NCI-H748 (cell line): ENCODE results near the gene ZNF488.
"Not testable (repeated sequence)": the region's sequence is repeated elsewhere in the genome, so short reads cannot be mapped to it uniquely, and the experiment has no call there.

Experiments used
- DNase-seq: peaks from one replicate; lab custom pipeline; 2025; ENCODE audit not compliant: unreplicated experiment; lab: John Stamatoyannopoulos, UW

Gene ZNF488

DNA sequence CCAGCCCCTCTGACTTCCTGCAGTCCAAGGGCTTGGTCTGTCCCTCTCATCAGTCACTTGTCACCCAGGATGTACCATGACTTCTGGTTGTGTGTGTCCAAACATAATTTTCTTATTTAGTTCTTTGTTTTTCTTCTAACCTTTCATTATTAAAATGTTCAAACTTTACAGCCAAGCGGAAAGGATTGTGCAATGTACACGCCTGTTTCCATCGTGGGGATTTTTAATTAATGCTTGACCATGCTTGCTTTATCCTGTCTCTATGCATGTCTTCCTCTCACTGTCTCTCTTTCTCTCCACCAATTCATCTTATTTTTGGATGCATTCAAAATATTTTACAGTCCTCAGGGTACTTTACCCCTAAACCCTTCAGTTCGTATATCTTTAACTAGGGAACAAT lies 26.2 kb upstream of the ZNF488 start:
- DNase-seq = no peak

DNA sequence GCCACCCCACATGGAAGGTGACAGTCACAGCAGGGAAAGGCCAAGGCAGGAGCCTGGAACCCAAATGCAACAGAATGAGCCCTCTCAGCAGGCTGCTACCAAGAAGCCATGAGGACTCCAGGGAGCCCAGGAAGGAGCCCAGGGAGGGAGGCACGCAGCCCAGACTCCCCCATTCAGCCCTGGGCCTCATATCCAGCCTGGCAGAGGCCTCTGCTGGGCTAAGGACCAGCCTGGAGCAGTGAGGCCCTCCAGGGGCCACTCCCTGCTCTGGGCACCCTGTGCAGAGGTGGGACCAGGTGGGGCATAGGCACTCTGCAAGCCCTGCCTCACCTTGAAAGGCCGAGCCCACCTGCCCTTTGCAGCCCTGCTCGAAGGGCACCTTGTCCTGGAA lies 25.8 kb upstream of the ZNF488 start:
- no peak for DNase-seq

DNA sequence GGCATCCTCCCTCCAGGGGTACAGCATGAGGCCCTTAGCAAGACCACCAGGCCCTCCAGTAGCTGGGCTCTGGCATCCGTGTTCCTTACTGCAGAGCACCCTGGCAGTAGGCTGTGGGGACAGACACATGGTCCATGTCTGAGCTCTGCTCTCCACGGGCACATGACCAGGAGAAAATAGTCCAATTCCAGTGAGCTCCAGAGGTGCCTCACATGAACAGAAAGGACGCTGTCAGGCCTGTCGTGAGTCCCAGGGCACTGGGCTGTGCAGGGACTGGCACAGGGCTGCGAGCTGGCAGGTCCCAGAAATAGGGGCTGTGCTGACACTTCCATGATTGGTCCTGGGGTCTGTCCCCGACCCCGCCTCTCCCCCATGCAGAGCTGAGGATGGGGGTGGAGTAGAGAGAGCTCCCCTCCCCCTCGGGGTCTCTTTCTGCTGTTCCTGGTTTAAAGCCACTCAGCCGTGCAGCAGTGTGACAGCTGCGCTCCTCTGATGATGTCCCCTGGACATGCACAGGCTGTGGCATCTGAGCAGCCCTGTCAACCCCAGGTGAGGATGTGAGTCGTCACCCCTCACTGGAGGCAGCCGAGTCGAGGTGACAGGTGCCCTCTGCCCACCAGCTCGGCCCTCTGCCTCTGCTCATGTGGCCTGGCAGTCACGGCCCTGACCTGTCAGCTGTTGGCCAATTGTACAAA lies 25.2 kb upstream of the ZNF488 start:
- no peak for DNase-seq

DNA sequence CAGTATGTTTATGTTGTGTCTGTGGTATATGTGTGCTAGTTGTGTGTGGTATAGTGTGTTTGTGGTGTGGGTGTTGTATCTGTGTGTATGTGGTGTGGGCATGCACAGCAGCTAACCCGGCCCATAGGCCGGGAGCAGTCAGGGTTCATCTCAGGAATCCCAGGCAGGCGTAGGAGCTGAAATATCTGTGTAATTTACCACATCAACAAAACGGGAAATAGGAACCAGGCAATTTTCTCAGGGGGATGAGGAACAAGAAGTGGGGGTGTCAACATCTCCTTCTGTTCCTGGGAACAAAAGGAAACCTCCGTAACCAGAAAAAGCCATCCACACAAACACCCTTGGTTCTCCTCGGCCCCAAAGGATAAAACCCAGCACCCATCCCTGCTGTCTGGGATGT lies 24.5 kb upstream of the ZNF488 start:
- no peak for DNase-seq

DNA sequence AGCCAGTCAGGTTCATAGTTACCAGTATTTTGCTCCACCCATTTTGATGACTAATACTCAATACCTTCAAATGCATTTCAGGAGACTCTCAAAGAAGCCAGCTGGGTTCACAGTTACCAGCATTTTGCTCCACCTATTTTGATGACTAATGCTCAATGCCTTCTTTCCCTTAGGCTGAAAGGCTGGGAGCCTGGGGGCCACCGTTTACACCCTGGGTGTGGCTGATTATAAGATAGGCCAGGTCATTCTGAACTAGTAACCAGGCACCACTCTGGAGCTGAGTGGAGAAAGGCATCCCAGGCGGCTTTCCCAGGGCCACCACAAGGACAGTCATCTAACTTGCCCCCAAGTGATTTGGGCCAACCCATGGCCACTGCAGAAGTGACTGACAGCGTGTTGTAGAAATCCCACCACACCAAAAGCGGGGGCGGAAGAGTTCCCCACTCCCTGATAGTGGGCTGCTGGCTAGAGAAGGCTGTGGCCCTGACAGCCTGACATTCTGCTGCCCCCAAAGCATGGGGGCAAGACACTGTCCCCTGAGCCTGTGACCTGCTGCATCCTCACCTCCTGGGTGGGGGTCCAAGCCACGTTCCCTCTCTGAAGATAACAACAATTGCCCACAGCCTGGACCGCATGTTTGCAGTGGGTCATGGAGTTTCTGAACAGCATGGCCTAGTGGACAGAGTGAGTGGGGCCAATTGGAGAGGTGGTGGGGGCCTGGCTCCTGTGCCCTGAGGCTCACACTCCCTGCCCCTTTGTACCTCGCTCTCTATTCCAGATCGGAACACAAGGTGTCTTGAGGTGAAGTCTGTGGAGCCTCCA lies 23.0 kb upstream of the ZNF488 start:
- DNase-seq = peak; percentile 1

DNA sequence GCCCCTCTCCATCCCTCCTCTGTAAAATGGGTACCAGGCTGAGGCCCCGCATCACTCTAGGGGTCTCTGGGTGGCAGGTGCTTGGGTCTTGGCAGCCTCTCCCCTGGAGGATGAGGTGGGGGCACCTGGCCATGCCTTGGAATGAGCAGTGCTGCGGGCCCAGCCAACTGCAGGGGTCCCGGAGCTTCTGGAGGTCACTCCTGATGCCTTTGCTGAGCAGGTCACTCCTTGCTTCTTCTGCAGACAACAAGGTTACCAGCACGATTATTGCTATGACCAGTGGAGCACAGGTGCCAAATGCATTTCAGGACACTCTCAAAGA lies 22.4 kb upstream of the ZNF488 start:
- no peak for DNase-seq

DNA sequence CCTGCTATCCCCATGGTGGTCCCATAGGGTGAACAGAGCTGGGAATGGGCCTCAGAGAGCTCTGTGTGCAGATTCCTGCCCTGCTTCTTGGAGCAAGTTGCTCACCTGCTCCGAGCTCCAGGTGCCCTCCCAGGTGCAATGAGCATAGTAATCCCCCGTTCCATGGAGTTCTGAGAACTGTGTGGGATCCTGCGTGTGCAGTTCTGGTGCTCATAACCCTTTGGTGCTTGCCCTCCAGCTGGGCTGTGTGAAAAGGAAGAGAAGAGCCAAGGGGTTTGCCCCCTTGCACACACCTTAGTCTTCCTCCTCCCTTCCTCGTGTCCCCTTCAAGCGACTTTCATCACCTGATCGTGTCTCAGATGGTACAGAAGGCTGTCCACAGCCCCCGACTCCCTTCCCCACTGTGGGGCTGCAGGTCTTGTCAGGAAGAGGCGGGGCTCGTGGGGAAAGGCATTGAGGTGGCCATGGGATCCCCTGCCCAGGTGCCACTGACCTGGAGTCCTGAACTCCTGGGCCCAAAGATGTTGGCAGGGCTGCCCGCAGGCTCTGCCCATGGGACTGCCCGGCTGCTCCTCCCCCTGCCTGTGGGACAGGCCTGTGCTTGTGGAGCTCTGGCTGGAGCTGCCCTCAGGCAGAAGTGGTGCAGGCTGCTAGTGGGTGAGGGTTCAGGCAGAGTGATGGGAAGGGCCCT lies 21.9 kb upstream of the ZNF488 start:
- no peak for DNase-seq

DNA sequence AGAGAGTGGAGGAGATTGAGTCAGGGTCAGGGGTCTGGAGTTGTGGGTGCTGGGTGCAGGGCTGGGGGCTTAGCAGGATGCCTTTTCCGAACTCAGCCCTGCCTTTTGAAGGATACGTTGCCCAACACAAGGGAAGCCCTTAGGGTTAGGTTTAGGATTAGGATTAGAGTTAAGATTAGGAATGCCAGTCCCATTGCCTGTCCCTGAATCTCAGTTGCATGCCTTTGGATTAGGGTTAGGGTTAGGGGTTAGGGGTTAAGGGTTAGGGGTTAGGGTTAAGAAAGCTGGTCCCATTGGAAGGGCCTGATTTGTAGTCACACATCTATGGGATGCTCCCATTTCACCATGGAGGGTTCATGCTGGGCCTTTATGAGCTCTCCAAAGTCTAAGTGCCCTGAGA lies 20.8 kb upstream of the ZNF488 start:
- no peak for DNase-seq

DNA sequence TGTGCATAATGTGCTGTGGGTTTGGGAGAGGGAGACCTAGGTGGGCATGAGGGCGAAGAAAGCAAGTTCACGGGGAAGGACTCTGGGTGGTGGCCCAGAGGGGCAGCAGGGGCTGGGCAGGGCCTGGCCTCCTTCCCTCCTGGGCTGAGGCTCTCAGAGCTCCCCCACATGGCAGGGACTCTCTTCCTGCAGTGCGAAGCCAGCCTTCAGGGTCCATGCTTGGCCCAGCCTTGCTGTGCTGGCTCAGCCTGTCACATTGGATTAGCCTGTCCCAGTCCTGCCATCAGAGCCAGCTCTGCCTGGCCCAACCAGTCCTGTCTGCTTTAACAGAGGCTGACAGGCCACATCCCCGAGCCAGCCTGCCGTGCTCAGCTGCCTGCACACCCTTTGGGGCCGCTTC lies 20.4 kb upstream of the ZNF488 start:
- DNase-seq = no peak

DNA sequence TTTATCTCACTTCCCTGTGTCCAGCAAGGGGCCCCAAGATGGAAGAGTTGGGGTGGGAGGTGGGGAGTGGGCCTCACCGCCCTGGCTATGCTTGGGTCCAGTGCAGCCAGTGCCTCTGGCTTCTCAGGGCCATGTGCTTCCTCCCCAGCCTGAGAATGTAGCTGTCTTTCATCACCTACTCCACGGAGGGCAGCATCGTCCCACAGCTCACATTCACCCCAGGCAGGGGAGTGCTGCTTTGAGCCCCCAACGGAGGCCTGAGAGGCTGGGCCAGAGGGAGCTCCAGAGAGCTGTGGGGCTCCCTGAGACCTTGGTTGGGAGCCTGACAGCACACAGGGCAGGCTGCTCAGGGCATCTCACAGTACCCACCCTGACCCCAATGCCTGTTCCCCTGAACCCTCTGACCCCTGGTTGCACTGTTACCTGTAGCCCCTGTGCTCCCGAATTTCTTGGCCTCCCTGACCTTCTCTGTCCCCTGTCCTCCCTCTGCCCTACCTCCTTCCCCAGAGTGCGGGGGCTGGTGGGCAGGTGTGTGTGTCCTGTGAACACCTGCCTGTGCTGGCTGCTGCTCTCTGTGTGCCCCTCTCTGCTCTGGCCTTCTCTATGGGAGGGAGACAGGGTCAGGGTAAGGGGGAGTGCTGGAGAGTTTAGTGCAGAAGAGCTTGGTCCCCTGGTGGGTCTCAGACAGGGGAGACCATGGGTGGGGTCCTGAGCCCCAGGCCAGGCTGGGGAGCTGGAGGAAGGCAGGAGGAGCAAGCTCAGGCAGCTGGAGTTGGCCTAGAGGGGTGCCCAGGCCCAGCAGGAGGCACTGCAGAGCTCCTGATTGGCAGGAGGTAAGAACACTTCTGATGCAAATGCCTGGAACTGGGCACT lies 19.6 kb upstream of the ZNF488 start:
- DNase-seq = no peak

DNA sequence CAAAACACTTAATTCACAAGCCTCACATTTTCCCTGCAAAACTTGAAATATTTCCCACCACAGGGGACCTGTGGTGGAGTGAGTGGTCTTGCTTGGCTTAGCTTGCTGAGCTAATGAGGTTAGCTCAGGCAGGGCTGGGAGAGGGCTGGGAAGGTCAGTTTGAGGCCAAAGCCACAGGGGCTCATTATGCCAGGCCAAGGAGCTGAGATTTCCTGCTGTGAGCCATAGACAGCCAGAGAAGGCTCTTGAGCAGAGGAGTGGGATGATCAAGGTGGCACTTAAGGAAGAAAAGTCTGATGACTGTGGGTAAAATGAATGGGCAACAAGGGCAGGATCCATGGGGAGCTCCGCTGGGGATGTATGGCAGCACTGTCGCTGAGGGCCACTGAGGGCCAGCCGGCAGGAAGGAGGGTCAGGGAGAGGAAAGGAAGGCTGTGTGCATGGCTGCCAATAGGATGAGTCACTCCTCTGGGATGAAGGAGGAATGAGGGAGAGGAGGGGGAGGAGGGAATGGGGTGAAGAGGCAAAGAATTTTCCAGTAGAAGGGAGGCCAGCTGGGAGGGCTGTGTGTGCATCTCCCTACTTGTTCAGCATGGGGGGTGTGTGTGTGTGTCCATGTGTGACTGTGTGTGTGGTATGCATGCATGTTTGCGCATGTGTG lies 18.7 kb upstream of the ZNF488 start:
- no peak for DNase-seq

DNA sequence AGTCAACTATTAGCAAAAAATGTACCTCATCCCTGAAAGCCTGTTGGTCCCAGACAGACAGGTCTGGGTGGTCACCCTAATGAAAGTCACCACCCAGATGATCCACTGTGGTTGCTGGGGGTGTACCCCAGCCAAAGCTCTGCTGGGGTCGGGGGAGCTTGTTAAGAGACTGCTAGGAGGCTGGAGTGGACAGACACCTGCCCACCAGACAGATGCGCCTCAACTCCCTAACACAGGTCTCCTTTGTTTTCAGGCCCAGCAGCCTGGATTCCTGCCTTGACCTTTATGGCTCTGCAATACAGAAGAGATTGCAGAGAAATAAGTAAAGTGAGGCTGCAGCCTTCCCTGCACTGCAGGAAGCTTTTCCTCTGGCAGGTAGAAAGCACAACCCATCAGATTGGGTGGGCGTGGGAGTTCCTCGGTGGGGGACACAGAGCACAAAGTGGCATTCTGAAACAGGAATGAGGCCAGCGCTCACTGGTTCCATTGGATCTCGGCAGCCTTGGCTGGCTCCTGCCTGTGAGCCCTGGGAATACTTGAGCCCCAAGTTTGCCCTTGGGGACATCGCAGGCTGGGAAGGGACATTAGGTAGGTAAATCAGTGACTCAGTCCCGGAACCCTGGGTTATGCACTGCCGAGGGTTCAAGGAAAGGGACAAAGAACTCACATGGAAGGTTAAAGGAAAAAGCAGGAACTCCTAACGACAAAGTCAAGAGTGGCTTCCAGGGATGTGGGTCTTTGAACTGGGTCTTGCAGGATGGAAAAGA lies 18.0 kb upstream of the ZNF488 start:
- no peak for DNase-seq

DNA sequence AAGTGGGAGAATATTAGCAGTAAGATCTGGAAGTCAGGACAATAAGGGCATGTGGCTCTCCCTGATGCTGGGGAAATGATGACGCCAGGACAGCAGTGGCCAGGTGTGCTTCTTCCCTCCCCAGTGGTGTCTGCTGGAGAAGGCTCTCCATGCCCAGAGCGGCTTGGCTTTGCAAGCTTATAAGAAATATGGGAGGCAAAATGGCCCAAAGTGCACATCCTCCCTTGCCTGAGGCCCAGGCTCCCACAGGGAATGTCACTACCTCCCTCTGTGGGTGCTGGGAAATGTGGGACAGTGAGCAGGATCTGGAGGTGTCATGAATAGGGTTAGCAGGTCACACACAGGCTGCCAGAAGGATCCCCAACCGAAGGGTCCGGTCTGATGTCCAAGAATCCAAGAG lies 17.1 kb upstream of the ZNF488 start:
- DNase-seq = no peak

DNA sequence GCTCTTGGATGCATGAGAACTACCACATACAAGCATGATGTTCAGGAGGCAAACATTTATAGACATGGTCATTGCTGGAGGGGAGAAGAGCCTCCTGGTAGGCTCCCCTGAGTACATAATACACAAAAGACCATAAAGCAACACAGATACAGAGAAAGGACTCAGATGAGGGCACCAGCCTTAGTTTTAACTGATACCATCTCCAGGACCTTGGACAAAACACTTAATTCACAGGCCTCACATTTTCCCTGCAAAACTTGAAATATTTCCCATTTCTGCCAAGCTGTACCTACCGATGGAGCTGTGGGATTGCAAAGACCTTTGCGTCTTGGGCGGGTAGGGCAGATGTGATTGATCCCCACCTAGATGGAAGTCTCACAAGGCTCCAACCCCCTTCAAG lies 16.7 kb upstream of the ZNF488 start:
- no peak for DNase-seq

DNA sequence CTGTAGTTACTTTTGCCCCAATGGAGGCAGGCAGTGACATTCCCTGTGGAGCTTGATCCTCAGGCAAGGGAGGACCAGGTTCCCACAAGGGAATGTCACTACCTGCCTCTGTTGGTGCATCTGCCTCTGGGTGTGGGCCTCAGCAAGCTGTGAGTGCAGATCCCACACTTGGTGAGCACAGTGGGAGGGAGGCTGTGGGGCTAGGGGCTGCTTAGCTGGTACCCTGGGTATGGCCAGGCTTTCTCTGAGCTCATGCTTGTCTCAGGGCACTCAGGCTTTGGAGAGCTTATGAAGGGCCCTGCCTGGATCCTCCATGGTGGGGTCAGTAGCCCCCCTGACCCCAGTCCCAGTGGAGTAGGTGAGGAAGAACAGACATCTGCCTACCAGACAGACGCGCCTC lies 16.2 kb upstream of the ZNF488 start:
- DNase-seq = no peak

DNA sequence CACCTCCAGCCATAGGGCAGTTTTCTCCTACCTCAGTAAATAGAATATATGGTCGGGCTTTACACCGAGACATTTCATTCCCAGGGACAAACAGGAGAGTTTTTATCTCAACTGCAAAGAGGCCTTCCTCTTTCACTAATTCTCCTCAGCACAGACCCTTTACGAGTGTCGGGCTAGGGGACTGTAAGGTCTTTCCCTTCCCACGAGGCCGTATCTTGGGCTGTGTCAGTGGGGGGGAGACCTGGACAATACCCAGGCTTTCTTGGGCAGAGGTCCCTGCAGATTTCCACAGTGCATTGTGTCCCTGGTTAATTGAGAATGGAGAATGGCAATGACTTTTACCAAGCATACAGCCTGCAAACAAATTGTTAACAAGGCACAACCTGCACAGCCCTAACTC lies 13.2 kb upstream of the ZNF488 start:
- DNase-seq = no peak

DNA sequence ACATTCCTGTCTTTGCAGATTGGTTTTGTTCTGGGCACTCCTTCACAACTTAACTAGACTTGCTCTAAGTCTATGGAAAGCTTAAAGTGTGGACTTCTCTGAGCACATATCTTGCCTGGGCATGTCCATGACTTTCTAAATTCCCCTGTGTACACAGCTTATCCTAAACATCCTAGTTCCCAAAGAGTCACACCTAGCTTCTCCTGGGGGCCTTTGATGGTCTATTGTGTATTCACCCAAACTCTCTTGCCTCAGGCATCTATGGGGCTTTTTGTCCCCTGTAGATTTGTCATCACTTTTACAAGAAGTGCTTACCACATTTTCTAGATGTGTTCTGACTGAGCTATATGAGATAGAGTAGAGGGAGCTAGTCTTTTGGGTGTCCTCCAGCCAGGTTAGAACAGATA lies 12.2 kb upstream of the ZNF488 start:
- no peak for DNase-seq

DNA sequence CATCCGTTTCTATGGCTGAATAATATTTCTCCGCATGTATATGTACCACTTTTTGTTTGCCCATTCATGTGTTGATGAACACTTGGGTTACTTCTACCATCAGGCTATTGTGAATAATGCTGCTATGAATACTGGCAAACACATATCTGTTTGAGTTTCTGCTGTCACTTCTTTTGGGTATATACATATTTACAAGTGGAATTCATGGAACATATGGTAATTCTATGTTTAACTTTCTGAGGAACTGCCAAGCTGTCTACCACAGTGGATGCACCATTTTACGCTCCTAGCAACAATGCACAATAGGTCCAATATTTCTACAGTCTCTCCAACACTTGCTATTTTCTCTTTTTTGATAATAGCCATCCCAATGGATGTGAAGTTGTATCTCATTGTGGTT lies 5.5 kb upstream of the ZNF488 start:
- no peak for DNase-seq

DNA sequence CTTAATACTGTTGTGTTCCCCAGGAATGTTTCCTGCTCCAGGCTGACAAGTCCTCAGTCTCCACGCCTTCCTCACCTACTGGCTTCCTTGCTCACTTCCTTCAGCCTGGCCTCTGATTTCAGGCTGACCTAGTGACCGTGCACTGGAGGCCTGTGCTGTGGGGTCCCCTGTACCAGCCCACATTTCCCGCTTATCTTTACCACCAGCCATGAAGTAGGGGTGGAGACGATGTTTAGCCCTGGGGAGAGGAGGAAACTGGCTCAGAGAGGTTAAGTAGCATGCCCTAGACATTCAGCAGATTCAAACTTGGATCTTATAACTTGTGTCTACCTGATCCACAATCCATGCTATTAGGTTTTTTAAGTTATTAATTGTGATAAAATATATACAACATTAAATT lies 4.8 kb upstream of the ZNF488 start:
- DNase-seq = no peak

DNA sequence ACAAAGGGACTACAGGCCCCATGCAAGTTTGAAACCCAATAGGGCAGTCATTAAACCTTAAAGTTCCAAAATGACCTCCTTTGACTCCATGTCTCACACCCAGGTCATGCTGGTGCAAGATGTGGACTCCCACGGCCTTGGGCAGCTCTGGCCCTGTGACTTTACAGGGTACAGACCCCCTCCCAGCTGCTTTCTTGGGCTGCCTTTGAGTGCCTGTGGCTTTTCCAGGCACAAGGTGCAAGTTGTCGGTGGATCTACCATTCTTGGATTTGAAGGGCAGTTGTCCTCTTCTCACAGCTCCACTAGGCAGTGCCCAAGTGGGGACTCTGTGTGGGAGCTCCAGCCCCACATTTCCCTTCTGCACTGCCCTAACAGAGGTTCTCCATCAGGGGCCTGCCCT lies 2.0 kb upstream of the ZNF488 start:
- not testable (repeated sequence) for DNase-seq
